ENCODE results near the gene FAF2.

FAF2 gene

GRCh38 chr5:176514244-176514950, 66.2 kb downstream of the FAF2 start:
- no peak for DNase-seq

- DNase-seq, result peak; percentile 23
These were observed 67.2 kb downstream of the FAF2 start for GRCh38 chr5:176515396-176515795.

- DNase-seq, result no peak
These were observed 69.0 kb downstream of the FAF2 start for GRCh38 chr5:176517053-176517661.

GRCh38 chr5:176519810-176520720, 71.9 kb downstream of the FAF2 start:
- DNase-seq, result no peak

- no peak for DNase-seq
These were observed 73.1 kb downstream of the FAF2 start for GRCh38 chr5:176521286-176521685.

- DNase-seq, result no peak
These were observed 73.6 kb downstream of the FAF2 start for GRCh38 chr5:176521699-176522263.

- DNase-seq, result no peak
These were observed 76.0 kb downstream of the FAF2 start for GRCh38 chr5:176524138-176524537.

GRCh38 chr5:176524987-176525386, 76.8 kb downstream of the FAF2 start:
- no peak for DNase-seq

GRCh38 chr5:176525677-176526076, 77.5 kb downstream of the FAF2 start:
- DNase-seq, result no peak

GRCh38 chr5:176526462-176526861, 78.3 kb downstream of the FAF2 start:
- no peak for DNase-seq

GRCh38 chr5:176527246-176528222, 79.3 kb downstream of the FAF2 start:
- DNase-seq, result no peak

- no peak for DNase-seq
These were observed 80.1 kb downstream of the FAF2 start for GRCh38 chr5:176528301-176528700.

- DNase-seq, result no peak
These were observed 80.6 kb downstream of the FAF2 start for GRCh38 chr5:176528761-176529115.

- no peak for DNase-seq
These were observed 81.0 kb downstream of the FAF2 start for GRCh38 chr5:176529116-176529740.

- DNase-seq, result peak; percentile 82
These were observed 81.6 kb downstream of the FAF2 start for GRCh38 chr5:176529741-176530141.

- no peak for DNase-seq
These were observed 82.3 kb downstream of the FAF2 start for GRCh38 chr5:176530393-176530982.

GRCh38 chr5:176530983-176531901, 83.1 kb downstream of the FAF2 start:
- DNase-seq, result no peak

- no peak for DNase-seq
These were observed 83.8 kb downstream of the FAF2 start for GRCh38 chr5:176531902-176532493.

GRCh38 chr5:176532795-176533194, 84.6 kb downstream of the FAF2 start:
- no peak for DNase-seq

- peak; percentile 30 for DNase-seq
These were observed 85.2 kb downstream of the FAF2 start for GRCh38 chr5:176533390-176533789.

Measured in CD4-positive, alpha-beta T cell treated with Interleukin-17A for 1 hour (primary cell).